HL-60 (cell line): ENCODE data around the gene LBH.

Experiments
- DNase-seq, 2 experiments: peaks; one replicate each; pipeline ENCODE4 v3.0.0-alpha.2; 2010 to 2020; ENCODE audit warnings: low read depth in 1 of 2, low spot score in 1 of 2
- H3K27ac ChIP-seq: fragments of 250-450 bp; sonication (Bioruptor Pico); replicated peaks from 2 replicates; pipeline ENCODE4 v1.5.1; 2020; ENCODE audit warnings: mild to moderate bottlenecking, moderate library complexity
- H3K27me3 ChIP-seq: fragments of 250-450 bp; sonication (Bioruptor Pico); 2 replicates; pipeline ENCODE4 v1.5.1; 2021; ENCODE audit warnings: mild to moderate bottlenecking, moderate library complexity; ENCODE audit not compliant: insufficient read depth, poor library complexity, severe bottlenecking
- H3K4me3 ChIP-seq: replicated peaks from 2 replicates; pipeline ENCODE4 v1.5.1; 2011; ENCODE audit warnings: mild to moderate bottlenecking, control low read depth, low read length; ENCODE audit not compliant: insufficient read depth
- CTCF ChIP-seq: IDR thresholded peaks from one replicate; pipeline ENCODE4 v1.5.1; 2011; ENCODE audit warnings: low read length, control low read depth, inconsistent platforms; ENCODE audit not compliant: insufficient read depth
- GABPA ChIP-seq: IDR thresholded peaks from 2 replicates; pipeline ENCODE4 v1.6.1; 2012; ENCODE audit warnings: low read depth
- POLR2AphosphoS5 ChIP-seq: IDR thresholded peaks from 2 replicates; pipeline ENCODE4 v1.6.1; 2012; ENCODE audit warnings: low read depth
- REST ChIP-seq: IDR thresholded peaks from 2 replicates; pipeline ENCODE4 v1.6.1; 2012; ENCODE audit warnings: low read depth; ENCODE audit not compliant: insufficient replicate concordance
- SPI1 ChIP-seq: IDR thresholded peaks from 2 replicates; pipeline ENCODE4 v1.6.1; 2012; ENCODE audit warnings: low read depth, mild to moderate bottlenecking, borderline replicate concordance

LBH gene

GRCh38 chr2:30287190-30287840 is 56.0 kb downstream of the LBH start:
- no peak overlapping the region for H3K4me3 ChIP-seq
- no peak overlapping the region for H3K27ac ChIP-seq
- H3K27me3 ChIP-seq: peaks cover 2% of the 10 kb centered on the region
- TF ChIP-seq GABPA (no peak), CTCF (no peak), SPI1 (no peak), POLR2AphosphoS5 (no peak), REST (no peak)
- no peak for DNase-seq

- DNase-seq: no peak
- no peak overlapping the region for H3K4me3 ChIP-seq
- H3K27ac ChIP-seq: no peak overlapping the region
- peaks cover 2% of the 10 kb centered on the region for H3K27me3 ChIP-seq
- TF ChIP-seq REST: no peak
- peak; percentile 41; the same call in 1 of the 2 replicates for TF ChIP-seq SPI1
Measured at GRCh38 chr2:30287857-30288513, 56.7 kb downstream of the LBH start.

GRCh38 chr2:30288561-30288960 is 57.2 kb downstream of the LBH start:
- no peak for TF ChIP-seq POLR2AphosphoS5
- no peak for TF ChIP-seq SPI1
- TF ChIP-seq CTCF: no peak
- no peak for TF ChIP-seq REST
- no peak for TF ChIP-seq GABPA
- H3K27me3 ChIP-seq: peaks cover 2% of the 10 kb centered on the region
- no peak overlapping the region for H3K27ac ChIP-seq
- DNase-seq: no peak
- no peak overlapping the region for H3K4me3 ChIP-seq
